ENCODE data around the gene STARD6.
"Not testable (repeated sequence)": the region's sequence is repeated elsewhere in the genome, so short reads cannot be mapped to it uniquely, and the experiment has no call there.

STARD6 gene

GRCh38 chr18:54357660-54358494, at the start of gene STARD6, which contains the start of gene C18orf54:
Gene STARD6 (minus strand): TSS chr18:54357858. CDS start chr18:54354573, 3,285 bp downstream.
Gene C18orf54 (plus strand): TSS chr18:54357906. CDS start chr18:54360573, 2,667 bp downstream.
- peak; percentile 93 for DNase-seq

DNA sequence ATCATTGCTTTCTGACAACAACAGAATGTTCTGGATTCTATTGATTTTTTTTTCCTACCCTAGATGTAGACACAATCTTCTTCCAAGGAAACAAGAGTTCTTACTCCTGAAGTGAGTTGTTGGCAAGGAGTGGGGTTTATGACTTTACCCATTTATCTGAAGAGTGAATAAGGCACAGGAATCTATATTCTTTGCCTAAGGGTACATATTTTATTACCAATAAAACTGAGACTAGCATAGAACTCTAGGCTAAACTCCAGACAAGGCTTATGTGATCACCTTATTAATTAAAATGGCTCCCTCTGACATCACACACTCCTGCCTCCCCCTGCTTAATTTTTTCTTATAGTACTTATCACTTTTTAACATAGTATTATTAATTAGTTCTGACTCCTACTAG, 47.6 kb upstream of the STARD6 start:
- no peak for DNase-seq

- no peak for DNase-seq
Observed at GRCh38 chr18:54396760-54397159, 39.1 kb upstream of the STARD6 start.

DNA sequence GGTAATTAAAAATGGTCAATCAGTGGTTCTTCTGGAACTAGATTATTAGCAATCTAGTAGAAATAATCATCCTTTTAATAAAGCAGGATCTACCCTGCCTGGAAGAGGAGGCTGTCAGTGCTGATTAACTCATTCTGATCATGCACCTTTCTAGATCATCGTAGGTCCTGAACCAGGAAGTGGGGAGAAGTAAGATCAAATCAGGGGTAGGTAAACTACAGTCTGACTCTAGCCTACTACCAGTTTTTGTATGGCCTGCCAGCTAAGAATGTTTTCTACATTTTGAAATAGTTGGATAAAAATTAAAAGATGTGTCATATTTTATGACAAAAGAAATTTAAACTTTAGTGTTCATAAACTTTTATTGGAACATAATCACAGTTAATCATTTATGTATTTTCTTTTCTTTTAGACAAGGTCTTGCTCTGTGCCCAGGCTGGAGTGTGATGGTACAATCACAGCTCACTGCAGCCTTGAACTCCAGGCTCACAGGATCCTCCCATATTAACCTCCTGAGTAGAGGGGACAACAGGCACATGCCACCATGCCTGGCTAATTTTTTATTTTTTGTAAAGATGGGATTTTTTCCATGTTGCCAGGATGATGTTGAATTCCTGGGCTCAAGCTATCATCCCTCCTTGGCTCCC, 36.1 kb upstream of the STARD6 start:
- no peak for DNase-seq

- no peak for DNase-seq
Observed at GRCh38 chr18:54392543-54393023, 34.9 kb upstream of the STARD6 start.

- DNase-seq: no peak
Observed at GRCh38 chr18:54390838-54391237, 33.2 kb upstream of the STARD6 start.

GRCh38 chr18:54389143-54389505, 31.5 kb upstream of the STARD6 start:
- no peak for DNase-seq

- DNase-seq: no peak
Observed at GRCh38 chr18:54388203-54389142, 30.8 kb upstream of the STARD6 start.

DNA sequence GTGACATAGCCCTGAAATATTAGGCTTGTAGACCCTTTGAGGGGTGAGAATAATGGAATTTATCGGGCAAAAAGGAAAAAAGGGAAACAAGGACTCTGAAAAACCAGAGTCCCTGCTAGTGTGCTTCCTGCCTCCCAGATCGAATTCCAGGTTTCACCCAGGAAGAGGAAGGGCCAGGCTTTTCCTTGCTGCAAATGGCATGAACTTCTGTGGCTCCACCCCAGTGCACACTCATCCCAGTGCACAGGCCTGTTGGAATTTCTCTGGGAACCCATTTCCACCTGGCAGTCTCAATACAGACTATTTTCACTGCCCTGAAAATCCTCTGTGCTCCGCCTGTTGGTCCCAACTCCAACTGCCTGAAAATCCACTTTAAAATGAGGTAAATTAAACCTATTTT, 30.0 kb upstream of the STARD6 start:
- DNase-seq: no peak

- not testable (repeated sequence) for DNase-seq
Observed at GRCh38 chr18:54386800-54387495, 29.3 kb upstream of the STARD6 start.

DNA sequence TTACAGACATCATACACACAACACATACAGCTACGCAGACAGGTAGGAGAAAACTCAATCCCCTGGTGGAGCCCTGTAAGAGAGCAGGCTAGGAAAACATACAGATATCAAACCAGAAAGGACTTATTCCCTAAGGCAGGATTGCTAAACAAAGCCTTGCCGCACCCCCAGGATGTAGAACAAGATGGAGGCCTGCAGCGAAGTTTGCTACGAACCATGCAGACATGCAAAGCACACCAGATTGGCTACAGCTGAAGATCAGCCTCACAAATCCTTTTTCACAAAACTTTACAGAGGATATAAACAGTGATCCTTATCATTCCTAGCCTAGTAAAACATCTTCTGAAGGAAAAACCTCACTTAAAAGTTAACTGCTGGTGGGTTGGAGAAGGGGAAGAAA, 28.4 kb upstream of the STARD6 start:
- DNase-seq: no peak

DNA sequence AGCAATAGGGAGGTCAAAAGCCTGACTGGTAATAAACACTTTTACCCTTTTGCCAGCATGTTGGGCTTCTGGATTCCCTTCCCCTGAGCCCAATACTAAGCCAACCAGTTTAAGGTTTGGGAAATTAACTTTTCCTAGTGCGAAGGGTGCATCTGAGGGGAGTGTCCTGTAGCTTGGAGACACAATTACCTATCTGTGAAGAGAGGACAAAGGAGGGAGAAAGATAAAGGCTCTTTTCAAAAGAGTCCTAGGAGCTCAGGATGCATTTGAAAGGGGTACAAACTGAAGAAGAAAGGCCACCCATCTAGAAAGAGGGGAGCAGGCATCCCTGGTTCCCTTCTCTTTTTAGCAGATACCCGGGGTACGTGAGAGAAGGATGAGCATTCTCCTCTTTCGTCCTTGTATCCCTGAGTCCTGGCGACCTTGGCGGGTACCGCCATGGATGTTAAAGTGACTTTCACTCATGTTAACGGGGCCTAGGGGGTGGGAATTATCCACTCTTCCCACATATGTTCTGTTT, 25.1 kb upstream of the STARD6 start:
- no peak for DNase-seq

- no peak for DNase-seq
Observed at GRCh38 chr18:54382076-54382475, 24.4 kb upstream of the STARD6 start.

- DNase-seq: no peak
Observed at GRCh38 chr18:54381640-54382039, 24.0 kb upstream of the STARD6 start.

DNA sequence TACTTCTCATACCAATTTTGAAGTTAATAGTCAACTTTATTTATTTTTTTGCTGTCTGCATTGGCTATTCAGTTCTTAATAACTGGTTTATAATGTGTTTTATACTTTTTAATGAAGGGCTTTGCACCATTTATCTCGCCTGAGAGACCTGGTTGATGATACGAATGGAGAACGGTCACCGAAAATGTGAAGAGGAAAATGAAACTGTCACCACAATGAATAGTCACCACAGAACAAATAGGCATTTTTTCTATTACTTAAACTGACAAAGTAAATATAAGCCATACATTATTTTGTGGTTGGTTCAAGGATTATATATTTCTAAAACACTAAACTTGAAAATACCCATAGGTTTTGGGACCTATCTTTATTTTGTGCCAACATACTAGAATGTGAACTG, 20.4 kb upstream of the STARD6 start:
- no peak for DNase-seq

DNA sequence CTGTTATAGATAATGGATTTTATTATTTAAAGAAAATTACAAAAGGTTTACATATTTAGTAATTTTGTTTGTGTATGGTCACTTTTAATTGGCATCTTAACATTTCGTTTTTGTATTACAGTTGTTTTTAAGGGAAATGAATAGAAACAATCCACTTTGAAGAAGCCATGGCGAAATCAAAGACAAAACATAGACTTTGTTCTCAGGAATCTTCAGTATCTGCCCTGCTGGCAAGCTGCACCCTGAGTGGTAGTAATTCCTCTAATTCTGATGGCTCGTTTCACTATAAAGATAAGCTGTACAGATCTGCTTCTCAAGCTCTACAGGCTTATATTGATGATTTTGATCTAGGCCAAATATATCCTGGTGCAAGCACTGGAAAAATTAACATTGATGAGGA, 2.7 kb upstream of the STARD6 start:
- DNase-seq: no peak

- DNase-seq: no peak
Observed at GRCh38 chr18:54359233-54359632, 1.6 kb upstream of the STARD6 start.

DNA sequence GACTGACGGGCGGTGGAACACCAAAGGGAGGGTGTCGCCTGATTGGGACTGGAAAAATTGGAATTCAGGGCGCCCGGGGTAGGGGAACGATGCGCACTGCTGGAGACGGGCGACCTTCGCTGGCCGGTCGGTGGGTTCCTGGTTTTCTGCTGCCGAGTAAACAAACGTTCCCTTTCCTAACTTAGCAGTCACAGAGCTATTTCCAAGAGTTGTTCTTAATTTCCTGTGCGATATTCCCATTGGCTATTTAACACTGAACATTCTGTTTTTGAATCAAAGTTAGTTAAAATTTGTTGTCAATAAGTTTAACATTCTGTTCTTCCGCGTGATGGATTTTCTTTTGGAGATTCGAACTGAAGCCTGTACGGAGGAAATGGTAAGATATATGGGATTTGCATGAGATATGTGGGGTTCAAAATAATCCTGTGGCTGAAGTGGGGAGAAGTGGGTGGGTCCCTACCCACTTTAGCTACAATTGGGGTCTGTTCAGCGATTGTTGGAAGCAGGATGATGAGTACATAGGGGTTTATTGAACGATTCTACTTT, 910 bp upstream of the STARD6 start:
- DNase-seq: no peak

- DNase-seq: no peak
Observed at GRCh38 chr18:54357082-54357659, 487 bp downstream of the STARD6 start.

GRCh38 chr18:54351186-54351585, 6.5 kb downstream of the STARD6 start:
- DNase-seq: no peak

DNA sequence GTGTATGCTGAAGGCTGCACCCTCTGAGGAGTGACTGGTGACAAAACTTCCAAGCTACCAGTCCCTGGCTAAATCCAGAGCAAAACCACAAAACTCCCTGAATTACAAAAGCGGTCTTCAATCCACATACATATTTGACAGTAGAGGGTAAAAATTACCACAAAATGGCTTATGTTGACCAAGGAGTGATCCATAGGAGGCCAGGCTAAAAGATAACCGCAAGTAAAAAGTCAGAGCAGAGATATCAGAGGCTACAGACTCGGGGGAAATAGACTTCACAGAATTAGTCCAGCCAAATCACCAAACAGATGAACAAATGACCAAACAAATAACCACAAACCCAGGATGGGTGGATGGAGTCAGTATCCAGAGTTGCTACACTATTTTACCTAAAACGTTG, 19.4 kb downstream of the STARD6 start:
- DNase-seq: no peak

Data from left hindlimb (tissue), 1 donor.